ENCODE results near the gene EIF4E3.

- TF ChIP-seq POLR2AphosphoS5 (IDR thresholded peaks at IDR 0.05; ENCODE audit: low read depth, low read length) (no peak), TAF1 (IDR thresholded peaks at IDR 0.05; ENCODE audit: borderline replicate concordance, insufficient read depth, low read length) (no peak), SIN3A (IDR thresholded peaks at IDR 0.05; ENCODE audit: borderline replicate concordance, insufficient read depth, low read length) (no peak), FOXP2 (optimal IDR thresholded peaks at IDR 0.05; ENCODE audit: borderline replicate concordance, extremely low read depth, extremely low read length, insufficient read depth) (no peak)
- TF ChIP-seq, protein P1, sequence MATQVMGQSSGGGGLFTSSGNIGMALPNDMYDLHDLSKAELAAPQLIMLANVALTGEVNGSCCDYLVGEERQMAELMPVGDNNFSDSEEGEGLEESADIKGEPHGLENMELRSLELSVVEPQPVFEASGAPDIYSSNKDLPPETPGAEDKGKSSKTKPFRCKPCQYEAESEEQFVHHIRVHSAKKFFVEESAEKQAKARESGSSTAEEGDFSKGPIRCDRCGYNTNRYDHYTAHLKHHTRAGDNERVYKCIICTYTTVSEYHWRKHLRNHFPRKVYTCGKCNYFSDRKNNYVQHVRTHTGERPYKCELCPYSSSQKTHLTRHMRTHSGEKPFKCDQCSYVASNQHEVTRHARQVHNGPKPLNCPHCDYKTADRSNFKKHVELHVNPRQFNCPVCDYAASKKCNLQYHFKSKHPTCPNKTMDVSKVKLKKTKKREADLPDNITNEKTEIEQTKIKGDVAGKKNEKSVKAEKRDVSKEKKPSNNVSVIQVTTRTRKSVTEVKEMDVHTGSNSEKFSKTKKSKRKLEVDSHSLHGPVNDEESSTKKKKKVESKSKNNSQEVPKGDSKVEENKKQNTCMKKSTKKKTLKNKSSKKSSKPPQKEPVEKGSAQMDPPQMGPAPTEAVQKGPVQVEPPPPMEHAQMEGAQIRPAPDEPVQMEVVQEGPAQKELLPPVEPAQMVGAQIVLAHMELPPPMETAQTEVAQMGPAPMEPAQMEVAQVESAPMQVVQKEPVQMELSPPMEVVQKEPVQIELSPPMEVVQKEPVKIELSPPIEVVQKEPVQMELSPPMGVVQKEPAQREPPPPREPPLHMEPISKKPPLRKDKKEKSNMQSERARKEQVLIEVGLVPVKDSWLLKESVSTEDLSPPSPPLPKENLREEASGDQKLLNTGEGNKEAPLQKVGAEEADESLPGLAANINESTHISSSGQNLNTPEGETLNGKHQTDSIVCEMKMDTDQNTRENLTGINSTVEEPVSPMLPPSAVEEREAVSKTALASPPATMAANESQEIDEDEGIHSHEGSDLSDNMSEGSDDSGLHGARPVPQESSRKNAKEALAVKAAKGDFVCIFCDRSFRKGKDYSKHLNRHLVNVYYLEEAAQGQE (IDR thresholded peaks at IDR 0.05; ENCODE audit: insufficient read depth in 1 of 2, low read depth in 2 of 2, low read length in 2 of 2), result no peak
Measured at GRCh38 chr3:71701251-71701762, 23.9 kb downstream of the EIF4E3 start.

Measured in PFSK-1 (cell line).